ENCODE measurements around the gene MOB3C. TPM values are rescaled to one million over a fixed set of nuclear protein-coding genes. Genes with fewer than 3 reads are reported as not detected.

MOB3C gene
- total and polyA plus RNA-seq, 10 of the 15 experiments (the other 5 are each of a cell fraction or from before 2014, with no cell fraction given): 1.0 to 16.0 (median 9.4) TPM

GRCh38 chr1:46599059-46599970, 17.3 kb downstream of the MOB3C start:
- Histone ChIP-seq H2AFZ (ENCODE audit: control insufficient read depth, low read depth, low read length) (no peak overlapping the region), H3K27ac (ENCODE audit: control insufficient read depth, insufficient read depth) (no peak overlapping the region), H3K4me3 (no peak overlapping the region), H3K9me3 (replicated peaks; ENCODE audit: control insufficient read depth, insufficient read depth, low read length) (no peaks in the 10 kb centered on the region), H3K36me3 (ENCODE audit: control insufficient read depth in 2 of 2, insufficient read depth in 2 of 2, low read length in 1 of 2) (no peaks in the 10 kb centered on the region), H3K4me1 (ENCODE audit: control insufficient read depth, insufficient read depth, low read length) (0 out of 2 replicates have a peak, but pooled peaks cover 7% of the 10 kb centered on the region), H3K4me2 (ENCODE audit: control insufficient read depth, insufficient read depth) (no peak overlapping the region), H3K27me3 (replicated peaks in 1 of 2; ENCODE audit: control insufficient read depth in 2 of 2, insufficient read depth in 2 of 2, low read length in 1 of 2) (no peaks in the 10 kb centered on the region), H4K20me1 (ENCODE audit: control insufficient read depth, insufficient read depth) (no peaks in the 10 kb centered on the region), H3K79me2 (ENCODE audit: control insufficient read depth, insufficient read depth, low read length) (peaks cover 2% of the 10 kb centered on the region; the same call in 1 of the 2 replicates), H3K9ac (ENCODE audit: control insufficient read depth, insufficient read depth, low read length) (no peak overlapping the region)
- WGBS (ENCODE audit: insufficient coverage, insufficient replicate concordance, low lambda C conversion rate, missing lambda C conversion rate): 90% methylated on average over 9 of the region's 9 CpGs
- ChIA-PET SMC1A (ENCODE audit: uncharacterized antibody, unreplicated experiment) (interaction anchor here (0.9 to 1.3 kb wide), 2 partner anchors 9 kb away, joined by 4 read pairs; no protein-coding TSS in a partner anchor), RAD21 (ENCODE audit: unreplicated experiment) (no interaction called here), CTCF (interaction anchor here (0.6 to 1.6 kb wide), 3 partner anchors 11 to 51 kb away, joined by 3 to 4 read pairs (median 3); partner anchors contain the start of gene MOB3C), POLR2A (interaction anchor here (0.6 to 9.1 kb wide), 2 partner anchors 17 to 22 kb away, joined by 3 to 124 read pairs; partner anchors contain the start of gene MOB3C)
- in situ Hi-C loops (cut with MboI) (no loop called here), intact Hi-C loops (cut with micrococcal nuclease; ENCODE audit: unreplicated experiment) (no loop called here)
- BruUV-seq (replicated peaks): no TSS peak
- DNase-seq (ENCODE audit: low read depth, low spot score): no peak
- no peak for ATAC-seq
- no peak for FAIRE-seq
- TF ChIP-seq, protein P1, sequence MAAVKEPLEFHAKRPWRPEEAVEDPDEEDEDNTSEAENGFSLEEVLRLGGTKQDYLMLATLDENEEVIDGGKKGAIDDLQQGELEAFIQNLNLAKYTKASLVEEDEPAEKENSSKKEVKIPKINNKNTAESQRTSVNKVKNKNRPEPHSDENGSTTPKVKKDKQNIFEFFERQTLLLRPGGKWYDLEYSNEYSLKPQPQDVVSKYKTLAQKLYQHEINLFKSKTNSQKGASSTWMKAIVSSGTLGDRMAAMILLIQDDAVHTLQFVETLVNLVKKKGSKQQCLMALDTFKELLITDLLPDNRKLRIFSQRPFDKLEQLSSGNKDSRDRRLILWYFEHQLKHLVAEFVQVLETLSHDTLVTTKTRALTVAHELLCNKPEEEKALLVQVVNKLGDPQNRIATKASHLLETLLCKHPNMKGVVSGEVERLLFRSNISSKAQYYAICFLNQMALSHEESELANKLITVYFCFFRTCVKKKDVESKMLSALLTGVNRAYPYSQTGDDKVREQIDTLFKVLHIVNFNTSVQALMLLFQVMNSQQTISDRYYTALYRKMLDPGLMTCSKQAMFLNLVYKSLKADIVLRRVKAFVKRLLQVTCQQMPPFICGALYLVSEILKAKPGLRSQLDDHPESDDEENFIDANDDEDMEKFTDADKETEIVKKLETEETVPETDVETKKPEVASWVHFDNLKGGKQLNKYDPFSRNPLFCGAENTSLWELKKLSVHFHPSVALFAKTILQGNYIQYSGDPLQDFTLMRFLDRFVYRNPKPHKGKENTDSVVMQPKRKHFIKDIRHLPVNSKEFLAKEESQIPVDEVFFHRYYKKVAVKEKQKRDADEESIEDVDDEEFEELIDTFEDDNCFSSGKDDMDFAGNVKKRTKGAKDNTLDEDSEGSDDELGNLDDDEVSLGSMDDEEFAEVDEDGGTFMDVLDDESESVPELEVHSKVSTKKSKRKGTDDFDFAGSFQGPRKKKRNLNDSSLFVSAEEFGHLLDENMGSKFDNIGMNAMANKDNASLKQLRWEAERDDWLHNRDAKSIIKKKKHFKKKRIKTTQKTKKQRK (IDR thresholded peaks at IDR 0.05; ENCODE audit: low read depth, low read length): no peak
- no peak for TF ChIP-seq RB1 (IDR thresholded peaks at IDR 0.05; ENCODE audit: borderline replicate concordance)
